HG03558 (cell line): Measurements from ENCODE around the gene F11R.
"Not testable (repeated sequence)": the region's sequence is repeated elsewhere in the genome, so short reads cannot be mapped to it uniquely, and the experiment has no call there.

Experiments used
- ATAC-seq: cut with Tn5 transposase; IDR thresholded peaks from one replicate; pipeline ENCODE4 v1.9.1; 2021; ENCODE audit warnings: moderate number of reproducible peaks; ENCODE audit not compliant: unreplicated experiment; ENCODE audit errors: extremely low read depth

F11R gene

GRCh38 chr1:161044908-161045735 is 24.2 kb upstream of the F11R start:
- ATAC-seq: peak; percentile 26

DNA sequence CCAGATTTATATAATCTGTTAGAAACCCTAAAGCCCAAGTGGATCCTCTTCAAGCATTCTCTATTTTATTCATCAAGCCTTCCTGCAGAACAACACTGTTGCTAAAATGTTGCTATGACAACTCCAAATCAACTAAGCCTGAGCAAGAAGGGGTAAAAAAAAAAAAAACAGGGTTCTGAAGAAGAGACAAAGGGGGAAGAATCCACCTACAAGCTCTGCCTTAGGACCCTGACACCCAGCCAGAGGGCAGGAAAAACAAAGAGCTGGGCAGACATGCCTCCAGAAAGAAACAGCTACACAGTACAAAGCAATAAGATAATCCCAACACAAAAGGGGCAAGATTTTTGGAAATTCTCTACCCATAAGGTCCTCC is 23.6 kb upstream of the F11R start:
- no peak for ATAC-seq

- ATAC-seq: no peak
Observed at GRCh38 chr1:161039546-161039945, 18.6 kb upstream of the F11R start.

DNA sequence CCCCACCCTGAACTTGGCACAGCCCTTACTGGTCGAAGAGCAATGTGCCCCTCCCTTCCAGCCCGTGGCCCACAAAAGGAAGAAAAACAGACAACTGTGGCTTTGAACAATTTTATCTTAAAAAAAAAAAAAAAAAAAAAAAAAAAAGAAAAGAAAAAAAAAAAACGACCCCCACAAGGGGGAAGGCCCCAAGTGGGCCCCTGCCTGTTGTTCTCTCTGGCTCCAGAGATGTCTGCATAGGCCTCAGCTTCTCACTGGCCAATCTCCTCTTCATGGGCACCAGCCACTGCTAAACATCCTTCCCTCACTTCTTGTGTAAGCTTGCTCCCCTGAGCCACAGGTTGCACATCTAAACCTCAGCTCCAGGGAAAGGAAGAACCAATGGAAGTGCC is 18.2 kb upstream of the F11R start:
- ATAC-seq: no peak

DNA sequence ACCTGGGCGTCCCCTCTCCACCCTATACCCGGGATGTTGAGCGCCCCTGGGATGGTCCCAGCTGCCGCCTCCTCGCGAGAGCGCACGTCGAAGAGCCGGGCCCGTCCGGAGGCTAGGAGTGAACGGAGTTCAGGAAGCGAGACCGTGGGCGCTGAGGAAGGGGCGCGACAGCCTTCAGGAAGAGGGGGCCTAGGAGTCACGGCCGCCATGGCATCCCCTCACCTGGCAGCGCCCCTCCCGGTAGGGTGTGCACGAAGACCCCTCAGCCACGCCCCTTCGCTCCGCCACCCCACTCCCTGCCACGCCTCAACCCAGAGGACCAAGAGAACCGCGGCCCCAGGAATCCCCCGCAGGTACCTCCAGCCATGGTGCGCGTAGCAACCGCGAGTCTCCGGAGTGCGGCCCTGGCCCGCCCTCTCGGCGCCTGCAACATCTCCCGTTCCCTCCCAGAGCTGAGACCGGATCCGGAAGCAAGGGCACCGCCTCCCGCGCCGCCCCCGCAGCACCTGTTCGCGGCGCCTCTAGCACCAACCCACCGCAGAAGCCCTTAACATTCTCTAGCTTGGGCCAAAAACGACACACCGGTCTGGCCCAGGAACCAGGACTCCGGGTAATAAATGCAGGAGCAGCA is 17.7 kb upstream of the F11R start, which contains the start of gene TSTD1:
Gene TSTD1, minus strand, starts transcription at position 442 of the 631 bp plus-strand sequence. Its CDS starts 75 bp downstream, at position 367.
- no peak for ATAC-seq

- ATAC-seq: no peak
Observed at GRCh38 chr1:161037661-161038522, 16.9 kb upstream of the F11R start.

- no peak for ATAC-seq
Observed at GRCh38 chr1:161033751-161034150, 12.8 kb upstream of the F11R start.

DNA sequence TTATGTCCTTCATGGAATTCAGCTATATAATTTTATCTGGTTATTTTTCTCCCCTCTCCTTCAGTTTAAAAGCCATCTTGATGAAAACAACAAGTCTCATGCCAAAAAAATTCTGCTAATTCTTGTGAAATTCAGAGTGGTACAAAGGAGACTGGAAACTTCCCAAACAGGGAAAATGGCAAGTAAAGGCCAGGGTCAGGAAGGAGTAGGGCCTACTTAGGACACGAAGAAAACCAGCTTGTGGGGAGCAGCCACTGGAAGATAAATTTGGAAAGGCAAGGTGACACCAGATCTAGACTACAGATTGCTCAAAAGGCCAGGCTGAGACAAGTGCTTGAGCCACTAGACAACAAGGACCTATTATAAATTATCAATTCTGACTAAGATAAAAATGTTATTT is 11.5 kb upstream of the F11R start:
- no peak for ATAC-seq

- no peak for ATAC-seq
Observed at GRCh38 chr1:161031874-161032273, 10.9 kb upstream of the F11R start.

DNA sequence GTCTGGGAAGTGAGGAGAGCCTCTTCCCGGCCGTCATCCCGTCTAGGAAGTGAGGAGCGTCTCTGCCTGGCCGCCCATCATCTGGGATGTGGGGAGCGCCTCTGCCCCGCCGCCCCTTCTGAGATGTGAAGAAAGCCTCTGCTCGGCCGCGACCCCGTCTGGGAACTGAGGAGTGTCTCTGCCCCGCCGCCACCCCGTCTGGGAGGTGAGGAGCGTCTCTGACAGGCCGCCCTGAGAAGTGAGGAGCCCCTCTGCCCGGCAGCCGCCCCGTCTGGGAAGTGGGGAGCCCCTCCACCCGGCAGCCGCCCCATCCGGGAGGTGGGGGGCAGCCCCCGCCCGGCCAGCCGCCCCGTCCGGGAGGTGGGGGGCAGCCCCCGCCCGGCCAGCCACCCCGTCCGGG is 8.5 kb upstream of the F11R start:
- ATAC-seq: not testable (repeated sequence)

GRCh38 chr1:161026954-161027353 is 6.0 kb upstream of the F11R start:
- not testable (repeated sequence) for ATAC-seq

DNA sequence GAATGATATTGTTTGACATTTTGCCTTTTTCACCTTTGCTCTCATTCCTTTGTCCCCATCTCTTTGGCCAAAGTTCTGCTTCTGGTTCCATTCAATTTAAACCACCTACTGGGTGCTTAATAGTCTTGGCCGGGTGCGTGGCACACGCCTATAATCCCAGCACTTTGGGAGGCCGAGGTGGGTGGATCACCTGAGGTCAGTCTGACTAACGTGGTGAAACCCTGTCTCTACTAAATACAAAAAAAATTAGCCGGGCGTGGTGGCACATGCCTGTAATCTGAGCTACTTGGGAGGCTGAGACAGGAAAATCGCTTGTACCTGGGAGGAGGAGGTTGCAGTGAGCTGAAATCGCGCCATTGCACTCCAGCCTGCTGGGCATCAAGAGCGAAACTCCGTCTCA is 1.5 kb upstream of the F11R start:
- not testable (repeated sequence) for ATAC-seq

GRCh38 chr1:161021970-161022353 is 1.0 kb upstream of the F11R start:
- no peak for ATAC-seq

GRCh38 chr1:161021165-161021969 is 415 bp upstream of the F11R start:
- peak; percentile 57 for ATAC-seq

DNA sequence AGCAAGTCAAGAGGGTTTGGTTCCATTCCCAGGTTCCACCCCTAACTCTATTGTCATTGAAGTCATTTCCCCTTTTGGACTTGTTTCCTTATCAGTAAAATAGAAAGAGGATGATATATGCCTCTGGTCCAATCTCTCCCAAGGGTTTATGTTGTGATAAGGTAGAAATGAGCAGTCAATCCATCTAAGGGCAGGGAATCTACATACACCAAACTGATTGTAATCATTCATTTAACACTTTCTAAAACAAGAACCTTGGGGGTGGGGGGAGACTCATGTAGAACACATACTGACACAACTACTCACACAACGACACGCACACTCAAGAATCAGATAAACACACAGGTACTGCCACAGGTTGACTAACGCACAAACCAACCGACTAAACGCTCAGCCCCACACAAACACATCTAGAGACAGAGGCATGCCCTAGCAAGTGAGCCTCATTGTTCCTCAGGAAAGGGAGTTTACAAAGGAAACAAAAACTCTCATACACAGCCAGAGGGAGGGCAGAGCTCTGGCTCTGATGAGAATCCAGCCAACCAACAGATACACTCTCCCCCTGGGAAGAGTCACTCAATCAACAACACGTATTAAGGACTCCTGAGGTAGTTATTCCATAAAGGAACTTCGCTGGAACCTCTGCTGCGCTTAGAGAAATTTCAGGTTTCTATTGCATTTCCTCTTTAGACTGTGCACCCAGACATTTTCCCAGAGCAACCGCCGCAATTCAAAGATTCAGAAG is 1.0 kb downstream of the F11R start:
- ATAC-seq: no peak

GRCh38 chr1:161019111-161019660 is 1.8 kb downstream of the F11R start:
- ATAC-seq: not testable (repeated sequence)

DNA sequence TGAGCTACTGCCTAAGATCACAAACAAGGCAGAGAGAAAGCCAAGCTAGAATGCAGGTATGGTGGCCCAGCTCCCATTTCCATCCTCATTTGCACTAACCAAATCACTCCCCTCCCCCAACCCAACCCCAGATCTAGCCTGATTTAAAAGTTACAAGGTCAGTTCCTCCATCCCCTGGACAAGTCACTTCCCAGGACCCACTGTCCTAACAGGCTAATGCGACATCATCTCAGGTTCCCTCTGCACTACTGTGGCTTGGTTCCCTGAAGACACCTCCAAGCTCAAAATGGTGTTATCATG is 2.4 kb downstream of the F11R start:
- ATAC-seq: no peak

GRCh38 chr1:161017756-161018630 is 3.0 kb downstream of the F11R start:
- ATAC-seq: no peak
